B cell (primary cell): ENCODE measurements around the gene TMEFF1. TPM values are rescaled to one million over a fixed set of nuclear protein-coding genes. Genes with fewer than 3 reads are reported as not detected.
"Not testable (repeated sequence)": the region's sequence is repeated elsewhere in the genome, so short reads cannot be mapped to it uniquely, and the experiment has no call there.

Experiments used
- ATAC-seq: fragments of 200-7000 bp; cut with Tn5 transposase; one replicate; pipeline ENCODE4 v1.10.0; 2021; ENCODE audit warnings: low read depth, mild to moderate bottlenecking, moderate number of reproducible peaks, moderate library complexity
- CTCF ChIA-PET: fragments of 350-600 bp; sonication (Branson Sonifier 250); formaldehyde crosslinking; loops from one replicate; lab custom pipeline; 2021; ENCODE audit warnings: antibody characterized with exemption, inconsistent platforms; lab: Charles Lee
- POLR2A ChIA-PET: fragments of 350-600 bp; sonication (Branson Sonifier 250); formaldehyde crosslinking; loops from one replicate; lab custom pipeline; 2021; ENCODE audit warnings: antibody characterized with exemption; lab: Charles Lee
- DNase-seq: peaks from one replicate; pipeline ENCODE4 v3.0.0; 2013
- H2AFZ ChIP-seq: 2 replicates; pipeline ENCODE4 v1.6.1; 2012; ENCODE audit warnings: mild to moderate bottlenecking, low read depth, low read length; ENCODE audit not compliant: insufficient read depth, poor library complexity, severe bottlenecking
- H3K27ac ChIP-seq, 2 donors: 1 replicate in 1 of 2; 2 replicates in 1 of 2; pipeline ENCODE4 v1.5.1; 2012 to 2013; ENCODE audit warnings: low read length in 2 of 2, mild to moderate bottlenecking in 2 of 2, moderate library complexity in 1 of 2
- H3K27me3 ChIP-seq, 4 experiments: fragments of 200-600 bp in 1 of 4; sonication (generic) in 1 of 4; replicated peaks in 1 of 4; 1 replicate in 2 of 4; 2 replicates in 2 of 4; pipeline versions ENCODE4 v1.6.1 to v1.7.0; 2013 to 2016; ENCODE audit warnings: low read length in 3 of 4, mild to moderate bottlenecking in 2 of 4, mixed read lengths in 1 of 4, moderate library complexity in 1 of 4; ENCODE audit not compliant: insufficient read depth in 4 of 4, control insufficient read depth in 3 of 4; ENCODE audit errors: control extremely low read depth in 1 of 4
- H3K36me3 ChIP-seq, 2 experiments: replicated peaks in 1 of 2; 1 replicate in 1 of 2; 2 replicates in 1 of 2; pipeline versions ENCODE4 v1.6.1 to v1.7.1; 2013; ENCODE audit warnings: low read length in 1 of 2; ENCODE audit not compliant: insufficient read depth in 2 of 2, control insufficient read depth in 1 of 2; ENCODE audit errors: control extremely low read depth in 1 of 2, extremely low read depth in 1 of 2
- H3K4me1 ChIP-seq, 2 donors: fragments of 200-600 bp in 1 of 2; sonication (generic) in 1 of 2; 1 replicate in 1 of 2; 2 replicates in 1 of 2; pipeline versions ENCODE4 v1.5.1 to v1.6.1; 2013 to 2017; ENCODE audit warnings: low read length in 2 of 2; ENCODE audit not compliant: control insufficient read depth in 2 of 2, insufficient read depth in 2 of 2
- H3K4me2 ChIP-seq: replicated peaks from 2 replicates; pipeline ENCODE3; 2012; ENCODE audit warnings: mild to moderate bottlenecking, low read depth, low read length; ENCODE audit not compliant: poor library complexity, severe bottlenecking
- H3K4me3 ChIP-seq, 5 experiments: fragments of 200-600 bp in 1 of 5; sonication (generic) in 1 of 5; 1 replicate in 3 of 5; 2 replicates in 2 of 5; pipeline versions ENCODE4 v1.5.1 to v1.7.0; 2011 to 2016; ENCODE audit warnings: low read length in 4 of 5, mild to moderate bottlenecking in 4 of 5, low read depth in 2 of 5, control low read depth in 1 of 5, moderate library complexity in 1 of 5; ENCODE audit not compliant: insufficient read depth in 1 of 5; ENCODE audit errors: control extremely low read depth in 1 of 5, extremely low read depth in 1 of 5
- H3K79me2 ChIP-seq: fragments of 200-600 bp; sonication (generic); one replicate; pipeline ENCODE4 v1.6.0; 2016; ENCODE audit warnings: low read length; ENCODE audit not compliant: control insufficient read depth, insufficient read depth
- H3K9ac ChIP-seq: fragments of 200-600 bp; sonication (generic); 2 replicates; pipeline ENCODE4 v1.6.1; 2017; ENCODE audit warnings: mild to moderate bottlenecking, low read length, moderate library complexity
- H3K9me3 ChIP-seq, 3 donors: one replicate each; pipeline versions ENCODE4 v1.6.1 to v1.7.1; 2013; ENCODE audit warnings: low read length in 2 of 3; ENCODE audit not compliant: control insufficient read depth in 2 of 3, insufficient read depth in 1 of 3; ENCODE audit errors: control extremely low read depth in 1 of 3
- H4K20me1 ChIP-seq: 2 replicates; pipeline ENCODE4 v1.6.0; 2012; ENCODE audit warnings: mild to moderate bottlenecking, low read length; ENCODE audit not compliant: insufficient read depth, control insufficient read depth, poor library complexity, severe bottlenecking
- H3K27ac Mint-ChIP-seq: one replicate; pipeline ENCODE4 v1.8.0; 2021; ENCODE audit warnings: mixed read lengths
- H3K27me3 Mint-ChIP-seq: one replicate; pipeline ENCODE4 v1.8.0; 2021; ENCODE audit warnings: mixed read lengths
- H3K4me1 Mint-ChIP-seq: one replicate; pipeline ENCODE4 v1.8.0; 2021; ENCODE audit warnings: mixed read lengths
- H3K4me3 Mint-ChIP-seq: one replicate; pipeline ENCODE4 v1.8.0; 2021; ENCODE audit warnings: mixed read lengths
- H3K9me3 Mint-ChIP-seq: one replicate; pipeline ENCODE4 v1.8.0; 2022; ENCODE audit warnings: mixed read lengths; ENCODE audit not compliant: insufficient read depth
- EZH2 ChIP-seq: IDR thresholded peaks from 2 replicates; pipeline ENCODE4 v1.6.1; 2012; ENCODE audit warnings: borderline replicate concordance, low read depth, mild to moderate bottlenecking, moderate library complexity, low read length; ENCODE audit not compliant: insufficient read depth, poor library complexity, severe bottlenecking
- WGBS: methylation state at CpG from one replicate; pipeline ENCODE4 v1.1.5; 2013; ENCODE audit warnings: missing lambda C conversion rate; ENCODE audit not compliant: insufficient coverage; 5-methylcytosine and 5-hydroxymethylcytosine counted together
- intact Hi-C: fragments of 100-400 bp; cut with micrococcal nuclease; formaldehyde crosslinking; loops from one replicate; pipeline ENCODE4 v1.10.0; 2022
- polyA plus RNA-seq: library from polyadenylated mRNA; depleted of rRNA; stranded (reverse); fragments of >200 nt; gene quantifications from 2 replicates; pipeline ENCODE4 v1.2.3, GENCODE V29; 2012
- total RNA-seq, 2 donors: library from RNA; stranded (reverse); fragments of 120-200 nt in 1 of 2; gene quantifications; 1 replicate in 1 of 2; 2 replicates in 1 of 2; pipeline versions ENCODE4 v1.2.3 to v1.2.4, GENCODE V29; 2013 to 2022
- TF ChIP-seq, protein P1 (sequence below): fragments of 200-600 bp; IDR thresholded peaks from one replicate; pipeline ENCODE4 v1.8.0; 2022; ENCODE audit warnings: antibody characterized with exemption, mild to moderate bottlenecking

The TMEFF1 gene
- total and polyA plus RNA-seq, 2 donors (not counting 1 experiment from before 2014, with no cell fraction given): not detected

DNA sequence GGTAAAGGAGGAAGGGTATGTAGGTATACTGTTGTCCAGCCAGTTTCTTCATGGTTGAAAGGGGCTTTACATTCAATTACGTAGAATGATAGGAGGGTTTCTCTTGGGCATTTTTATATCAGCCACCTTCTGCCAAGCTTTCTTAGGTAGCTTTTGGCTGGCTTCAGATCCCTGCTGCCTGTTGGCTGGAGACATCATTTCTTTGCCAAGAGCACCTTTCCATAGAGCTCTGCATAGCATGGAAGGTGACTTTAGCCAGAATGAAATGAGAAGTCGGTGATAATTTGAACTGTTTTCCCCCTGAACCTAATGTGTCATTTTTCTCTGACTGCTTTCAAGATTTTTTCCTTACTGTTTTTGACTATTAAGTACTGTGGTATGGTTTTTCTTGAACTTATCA lies 26.9 kb downstream of the TMEFF1 start:
- CTCF ChIA-PET: no interaction called here
- H3K27ac Mint-ChIP-seq: no peak overlapping the region

GRCh38 chr9:100505564-100506159 lies 32.7 kb downstream of the TMEFF1 start:
- CTCF ChIA-PET: no interaction called here
- intact Hi-C loops: no loop called here

More for the DNA sequence above, 26.9 kb downstream of the TMEFF1 start:
- Mint-ChIP-seq H3K9me3 (no peaks in the 10 kb centered on the region), H3K4me3 (no peak overlapping the region), H3K4me1 (peaks cover 3% of the 10 kb centered on the region), H3K27me3 (no peaks in the 10 kb centered on the region)
- no CpG with 5 or more reads among the region's 2 CpGs for WGBS
- no peak overlapping the region for H3K4me2 ChIP-seq
- H3K36me3 ChIP-seq: no peaks in the 10 kb centered on the region
- no peaks in the 10 kb centered on the region for H3K4me1 ChIP-seq
- TF ChIP-seq, protein P1, sequence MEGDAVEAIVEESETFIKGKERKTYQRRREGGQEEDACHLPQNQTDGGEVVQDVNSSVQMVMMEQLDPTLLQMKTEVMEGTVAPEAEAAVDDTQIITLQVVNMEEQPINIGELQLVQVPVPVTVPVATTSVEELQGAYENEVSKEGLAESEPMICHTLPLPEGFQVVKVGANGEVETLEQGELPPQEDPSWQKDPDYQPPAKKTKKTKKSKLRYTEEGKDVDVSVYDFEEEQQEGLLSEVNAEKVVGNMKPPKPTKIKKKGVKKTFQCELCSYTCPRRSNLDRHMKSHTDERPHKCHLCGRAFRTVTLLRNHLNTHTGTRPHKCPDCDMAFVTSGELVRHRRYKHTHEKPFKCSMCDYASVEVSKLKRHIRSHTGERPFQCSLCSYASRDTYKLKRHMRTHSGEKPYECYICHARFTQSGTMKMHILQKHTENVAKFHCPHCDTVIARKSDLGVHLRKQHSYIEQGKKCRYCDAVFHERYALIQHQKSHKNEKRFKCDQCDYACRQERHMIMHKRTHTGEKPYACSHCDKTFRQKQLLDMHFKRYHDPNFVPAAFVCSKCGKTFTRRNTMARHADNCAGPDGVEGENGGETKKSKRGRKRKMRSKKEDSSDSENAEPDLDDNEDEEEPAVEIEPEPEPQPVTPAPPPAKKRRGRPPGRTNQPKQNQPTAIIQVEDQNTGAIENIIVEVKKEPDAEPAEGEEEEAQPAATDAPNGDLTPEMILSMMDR: no peak
- no peak for TF ChIP-seq EZH2
- no peak overlapping the region for H3K4me3 ChIP-seq
- POLR2A ChIA-PET: no interaction called here
- intact Hi-C loops: no loop called here
- no peak overlapping the region for H3K27ac ChIP-seq
- no peaks in the 10 kb centered on the region for H4K20me1 ChIP-seq
- no peaks in the 10 kb centered on the region for H3K27me3 ChIP-seq
- H3K9me3 ChIP-seq: no peaks in the 10 kb centered on the region
- H2AFZ ChIP-seq: no peak overlapping the region
- DNase-seq: no peak
- ATAC-seq: no peak
- no peaks in the 10 kb centered on the region for H3K79me2 ChIP-seq
- no peak overlapping the region for H3K9ac ChIP-seq

GRCh38 chr9:100507350-100507749 lies 34.4 kb downstream of the TMEFF1 start:
- H3K27me3 ChIP-seq, H3K4me3 ChIP-seq, H3K36me3 ChIP-seq, H3K4me2 ChIP-seq, H3K4me1 ChIP-seq, H3K9me3 ChIP-seq, POLR2A ChIA-PET, H4K20me1 ChIP-seq, H3K9me3 Mint-ChIP-seq, intact Hi-C loops, H3K4me1 Mint-ChIP-seq, CTCF ChIA-PET, H2AFZ ChIP-seq, DNase-seq, H3K27ac Mint-ChIP-seq, H3K4me3 Mint-ChIP-seq, ATAC-seq, H3K27me3 Mint-ChIP-seq, H3K79me2 ChIP-seq, H3K27ac ChIP-seq, H3K9ac ChIP-seq: not testable (repeated sequence)

More at GRCh38 chr9:100505564-100506159, 32.7 kb downstream of the TMEFF1 start:
- no peak overlapping the region for H3K4me3 ChIP-seq
- DNase-seq (peak; percentile 49), ATAC-seq (no peak)
- H3K4me3 Mint-ChIP-seq: no peak overlapping the region
- no peaks in the 10 kb centered on the region for H3K79me2 ChIP-seq
- H2AFZ ChIP-seq: no peak overlapping the region
- no peak for TF ChIP-seq EZH2
- TF ChIP-seq, protein P1: peak; percentile 82
- no peaks in the 10 kb centered on the region for H3K9me3 Mint-ChIP-seq
- H3K4me1 ChIP-seq: no peaks in the 10 kb centered on the region
- H3K9ac ChIP-seq: no peak overlapping the region
- POLR2A ChIA-PET: no interaction called here
- no peaks in the 10 kb centered on the region for H3K9me3 ChIP-seq
- H3K27me3 Mint-ChIP-seq: no peaks in the 10 kb centered on the region
- H3K4me1 Mint-ChIP-seq: no peaks in the 10 kb centered on the region
- H4K20me1 ChIP-seq: no peaks in the 10 kb centered on the region
- H3K27ac Mint-ChIP-seq: no peak overlapping the region
- no CpG with 5 or more reads among the region's 4 CpGs for WGBS
- no peaks in the 10 kb centered on the region for H3K27me3 ChIP-seq
- no peaks in the 10 kb centered on the region for H3K36me3 ChIP-seq
- no peak overlapping the region for H3K4me2 ChIP-seq
- H3K27ac ChIP-seq: no peak overlapping the region
